Measurements from ENCODE around the gene TCHHL1.

DNA sequence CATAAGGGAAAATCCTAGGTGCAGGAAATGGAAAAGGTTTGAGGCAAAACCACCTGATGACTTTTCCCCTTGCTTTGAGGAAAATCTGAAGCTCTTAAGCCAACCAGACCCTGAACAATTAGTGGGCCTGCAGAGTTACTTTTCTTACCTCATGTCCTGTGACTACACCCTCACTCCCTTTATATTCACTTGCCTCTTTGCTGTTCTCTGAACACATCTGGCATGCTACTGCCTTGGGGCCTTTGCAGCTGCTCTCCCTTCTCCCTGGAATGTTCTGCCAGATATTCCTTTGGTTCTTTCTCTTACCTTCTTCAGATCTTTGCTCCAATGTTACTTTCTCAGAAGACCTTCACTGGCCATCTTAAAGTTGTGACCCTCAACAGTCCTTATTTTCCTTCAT is 48.4 kb upstream of the TCHHL1 start:
- no peak for TF ChIP-seq EZH2phosphoT487 (IDR thresholded peaks at IDR 0.05; ENCODE audit: low read depth)
- TF ChIP-seq CTCF (IDR thresholded peaks at IDR 0.05; ENCODE audit: low read depth, low read length): no peak
